GM18511 (cell line): ENCODE results near the gene SERPIND1.

Experiments used
- ATAC-seq: cut with Tn5 transposase; IDR thresholded peaks from one replicate; pipeline ENCODE4 v1.9.1; 2021; ENCODE audit warnings: mild to moderate bottlenecking, moderate library complexity; ENCODE audit not compliant: unreplicated experiment

The SERPIND1 gene

GRCh38 chr22:20788627-20789344 is 14.9 kb downstream of the SERPIND1 start:
- ATAC-seq, result no peak

DNA sequence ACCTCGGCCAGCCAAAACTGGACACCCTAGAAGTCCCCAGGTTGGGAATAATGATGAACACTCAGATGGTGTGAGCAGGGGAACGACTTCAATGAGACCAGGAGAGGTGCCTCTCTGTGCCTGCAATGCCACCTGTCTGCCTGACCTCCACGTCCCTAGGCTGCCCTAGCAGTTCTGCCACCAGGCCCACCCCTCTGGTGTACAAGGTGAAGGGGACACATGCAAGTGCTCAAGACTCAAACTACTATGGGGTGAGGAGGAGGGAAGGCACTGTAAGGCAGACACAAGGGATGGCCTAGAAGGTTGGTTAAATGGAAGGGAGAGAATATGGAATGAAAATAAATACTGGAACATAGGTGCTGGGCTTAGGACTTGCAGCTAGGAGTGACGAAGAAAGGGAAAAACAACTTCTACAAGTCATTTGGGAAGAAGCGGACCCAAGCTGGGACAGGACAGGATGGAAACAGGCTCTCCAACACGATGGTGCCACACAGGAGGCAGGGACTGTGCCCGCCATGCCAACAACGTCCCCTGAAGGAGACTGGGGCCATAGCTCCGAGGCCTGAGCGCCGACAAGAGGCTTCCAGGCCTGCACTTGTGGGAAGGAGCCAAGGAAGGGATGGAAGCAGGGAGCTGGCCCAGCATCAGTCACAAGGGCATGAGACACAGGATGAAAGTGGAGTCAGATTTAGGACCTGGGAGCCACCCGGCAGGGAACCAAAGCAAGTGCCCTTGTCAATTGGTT is 18.5 kb downstream of the SERPIND1 start:
- ATAC-seq, result no peak

DNA sequence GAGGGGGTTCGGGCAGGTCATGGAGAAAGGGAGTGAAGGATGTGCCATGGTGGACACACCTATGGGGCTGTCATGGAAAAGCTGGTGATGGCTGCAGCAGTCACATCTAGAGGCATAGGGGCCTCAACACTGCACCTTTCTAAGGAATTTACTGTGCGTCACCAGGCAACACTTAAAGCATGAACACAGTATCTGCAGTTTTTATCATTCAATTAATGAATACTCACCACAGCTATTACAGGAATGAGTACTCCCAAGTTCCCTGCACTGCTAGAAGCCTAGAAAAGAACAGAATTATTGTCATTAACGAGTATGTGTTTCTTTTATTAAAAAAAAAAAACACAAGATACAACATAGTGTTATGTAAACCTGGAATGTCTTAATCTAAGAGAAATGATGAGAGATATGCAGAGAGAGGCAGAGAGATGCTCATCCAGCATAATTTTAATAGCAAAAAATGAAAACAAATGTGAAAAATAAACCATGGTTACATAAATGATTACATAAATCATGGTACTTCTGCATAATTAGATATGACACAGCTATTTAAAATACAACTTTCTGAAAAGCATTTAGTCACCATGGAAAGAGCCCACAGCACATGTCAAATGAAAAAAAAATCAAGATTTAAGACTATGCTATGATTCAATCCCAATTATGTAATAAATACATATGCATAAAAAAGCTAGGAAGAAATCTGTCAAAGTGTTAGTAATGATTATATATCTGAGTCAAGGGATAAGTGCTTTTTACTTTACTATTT is 19.2 kb downstream of the SERPIND1 start:
- no peak for ATAC-seq

GRCh38 chr22:20793748-20794649 is 20.1 kb downstream of the SERPIND1 start:
- no peak for ATAC-seq

- no peak for ATAC-seq
These were observed 20.9 kb downstream of the SERPIND1 start for GRCh38 chr22:20794650-20795413.

GRCh38 chr22:20796731-20797130 is 22.8 kb downstream of the SERPIND1 start:
- ATAC-seq, result no peak

GRCh38 chr22:20798218-20798617 is 24.3 kb downstream of the SERPIND1 start:
- no peak for ATAC-seq

DNA sequence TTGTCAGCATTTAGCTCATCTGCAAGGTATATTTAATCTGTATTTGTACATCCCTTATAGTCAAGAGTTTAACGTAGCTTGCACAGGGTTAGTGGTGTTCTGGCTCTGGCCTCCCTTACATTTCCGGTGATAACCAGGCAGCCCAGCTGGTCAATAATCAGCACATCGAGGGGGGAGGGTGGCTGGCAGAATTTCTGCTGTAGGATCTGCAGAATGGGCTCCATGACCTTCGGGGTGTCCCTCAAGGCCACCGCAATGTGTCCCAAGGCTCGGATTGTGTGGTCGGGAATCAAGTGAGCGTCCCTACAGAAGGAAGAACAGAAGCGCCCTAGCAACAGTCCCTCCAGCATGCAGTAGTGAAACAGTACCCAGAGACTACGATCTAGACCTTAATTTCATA is 25.1 kb downstream of the SERPIND1 start:
- ATAC-seq, result no peak

DNA sequence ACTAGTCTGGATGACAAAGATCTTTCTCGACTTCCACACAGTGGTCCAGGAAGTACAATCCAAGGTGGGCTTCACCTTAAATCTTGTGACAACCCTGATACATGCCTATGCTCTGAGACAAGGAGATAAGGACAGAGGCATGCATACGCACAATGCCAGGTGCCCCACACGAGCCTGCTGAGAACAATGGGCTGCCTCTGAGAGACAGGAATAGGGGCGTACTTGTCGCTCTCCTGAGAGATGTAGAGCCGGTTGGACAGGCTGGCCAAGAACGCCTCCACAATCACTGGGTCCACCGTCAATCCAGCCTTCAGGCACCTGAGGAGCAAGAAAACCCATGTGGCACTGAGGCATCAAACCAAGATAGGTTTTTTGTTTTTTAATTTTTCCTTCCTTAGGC is 25.5 kb downstream of the SERPIND1 start:
- ATAC-seq, result no peak

GRCh38 chr22:20802452-20802851 is 28.5 kb downstream of the SERPIND1 start:
- no peak for ATAC-seq

GRCh38 chr22:20802922-20803553 is 29.1 kb downstream of the SERPIND1 start:
- ATAC-seq, result no peak

DNA sequence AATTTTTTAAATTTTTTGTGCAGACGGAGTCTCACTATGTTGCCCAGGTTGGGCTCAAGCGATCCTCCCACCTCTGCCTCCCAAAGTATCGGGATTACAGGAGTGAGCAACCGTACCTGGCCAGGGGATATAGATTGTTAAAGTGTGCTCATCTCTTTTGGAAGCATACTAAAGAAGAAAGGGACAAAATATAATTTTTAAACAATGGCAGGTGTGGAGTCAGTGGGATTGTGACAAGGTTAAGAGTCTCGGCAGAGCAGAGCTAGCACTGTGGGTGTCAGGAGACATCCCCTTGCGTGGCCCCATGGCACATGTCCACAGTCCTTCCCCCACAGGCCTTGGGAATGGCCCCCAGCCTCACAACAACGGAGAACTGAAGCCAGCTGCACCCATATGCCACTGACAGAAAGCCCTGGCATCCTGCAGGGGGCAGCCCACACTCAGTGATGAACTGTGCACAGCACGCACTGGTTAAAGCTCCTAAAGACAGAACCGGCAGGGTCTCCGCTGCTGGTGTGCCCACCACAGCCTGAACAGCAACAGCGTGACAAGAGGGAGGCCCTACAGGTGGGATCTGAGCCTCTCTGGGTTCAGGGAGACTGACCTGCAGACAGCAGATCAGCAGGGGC is 29.9 kb downstream of the SERPIND1 start:
- ATAC-seq, result no peak

GRCh38 chr22:20804650-20805049 is 30.7 kb downstream of the SERPIND1 start:
- ATAC-seq, result no peak

DNA sequence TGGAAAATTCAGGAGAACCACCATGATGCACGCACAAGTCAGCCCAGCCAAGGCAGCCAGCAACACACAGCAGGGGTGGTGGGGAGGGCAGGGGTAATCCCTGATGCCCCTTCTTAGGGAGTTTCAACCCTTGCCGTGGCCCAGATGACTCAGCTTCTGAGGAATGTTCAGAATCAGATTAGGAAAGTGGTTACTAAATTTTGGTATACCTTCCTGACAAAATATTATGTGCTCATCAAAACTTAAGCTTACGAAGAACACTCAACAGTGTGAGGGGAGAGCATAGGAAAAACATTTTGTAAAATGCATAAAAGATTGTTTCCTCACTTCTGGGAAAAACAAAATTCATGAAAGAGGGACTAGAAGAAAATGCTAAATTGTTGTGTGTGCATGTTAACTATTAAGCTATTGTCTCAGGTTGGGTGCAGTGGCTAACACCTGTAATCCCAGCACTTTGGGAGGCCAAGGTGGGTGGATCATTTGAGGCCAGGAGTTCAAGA is 32.1 kb downstream of the SERPIND1 start:
- no peak for ATAC-seq

- ATAC-seq, result no peak
These were observed 33.4 kb downstream of the SERPIND1 start for GRCh38 chr22:20807315-20807752.

DNA sequence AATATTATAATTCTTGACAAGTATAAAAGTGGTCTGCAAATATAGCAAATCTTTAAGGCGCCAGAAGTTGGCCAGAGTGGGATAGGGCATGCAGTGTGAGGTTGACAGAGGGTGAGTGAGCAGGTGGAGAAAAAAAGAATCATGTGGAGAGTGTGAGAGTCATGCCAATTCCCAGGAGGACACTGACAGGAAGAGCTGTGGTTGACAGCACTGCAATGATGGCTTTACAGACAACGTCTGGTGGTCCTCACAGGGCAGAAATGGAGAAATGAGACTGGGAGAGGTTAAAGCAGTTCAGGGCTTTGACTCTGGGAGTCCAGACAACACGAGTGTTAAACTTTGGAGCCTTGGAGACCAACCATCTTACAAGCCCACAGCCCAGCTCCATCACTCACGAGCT is 34.9 kb downstream of the SERPIND1 start:
- ATAC-seq, result no peak

DNA sequence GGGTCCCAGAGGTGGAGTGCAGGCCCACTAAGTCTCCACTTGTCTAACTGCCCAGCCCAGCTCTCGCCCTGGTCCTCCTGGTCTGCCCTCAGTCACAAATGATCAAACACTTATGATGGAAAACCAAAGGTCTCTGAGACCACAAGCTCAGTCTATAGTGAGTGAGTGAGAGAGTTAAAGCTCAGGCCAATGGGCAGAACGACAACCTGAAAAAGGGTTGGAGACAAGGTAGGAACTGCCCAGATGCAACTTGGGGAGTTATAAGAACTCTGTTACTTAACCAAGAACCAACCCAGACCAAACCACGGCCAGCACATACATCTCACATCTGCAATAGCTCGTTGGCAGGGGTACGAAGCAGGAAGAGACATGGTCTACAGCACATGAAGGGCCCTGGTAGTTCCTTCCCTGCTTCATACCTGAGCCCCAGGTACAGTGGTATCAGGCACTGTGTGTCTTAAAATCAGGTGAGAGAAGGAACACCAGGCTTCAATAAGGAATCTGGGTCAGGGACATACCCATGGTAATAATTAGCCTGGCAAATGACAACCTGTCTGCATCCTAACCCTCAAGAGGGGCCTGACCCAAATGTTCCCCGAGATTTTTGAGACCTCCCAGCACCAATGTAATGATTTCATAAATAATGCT is 35.7 kb downstream of the SERPIND1 start:
- ATAC-seq, result no peak

DNA sequence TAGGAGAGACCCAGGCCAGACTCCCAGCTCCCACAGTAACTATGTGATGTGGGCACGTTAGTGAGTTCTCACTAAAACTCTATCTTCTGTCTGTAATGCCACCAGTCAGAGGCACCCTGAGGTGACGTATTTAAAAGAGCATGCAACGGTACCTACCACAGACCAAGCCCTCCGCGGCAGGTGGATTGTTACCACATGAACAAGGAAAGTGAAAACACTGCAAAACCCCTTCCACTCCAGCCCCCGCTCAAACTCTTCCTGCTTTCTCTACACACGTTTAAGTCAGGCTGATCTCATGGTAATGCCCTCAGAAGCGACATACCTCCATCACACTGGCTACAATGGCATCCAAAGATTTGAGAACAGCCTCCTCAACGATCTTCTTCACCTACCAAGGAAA is 36.7 kb downstream of the SERPIND1 start:
- no peak for ATAC-seq
